ENCODE results near the gene ZNF41.

DNA sequence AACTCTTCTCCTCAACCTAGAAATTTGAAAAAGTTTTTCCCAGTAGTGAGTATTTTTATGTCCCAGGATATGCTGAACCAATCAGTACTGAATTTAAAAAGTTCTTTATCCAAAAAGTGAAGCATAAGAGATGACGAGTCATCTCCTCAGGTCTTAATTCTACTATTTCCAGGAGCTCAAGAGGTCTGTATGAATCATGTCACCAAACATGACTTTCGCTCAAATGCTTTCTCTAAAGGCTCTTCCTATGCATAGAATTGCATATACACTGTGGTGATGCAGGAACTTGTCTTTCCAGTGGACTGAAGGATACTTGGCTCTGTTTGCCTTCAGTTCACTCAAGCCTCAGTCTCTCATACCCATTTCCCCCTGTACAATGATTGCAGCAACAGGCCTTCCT is 36.1 kb downstream of the ZNF41 start:
- TF ChIP-seq, protein P1, sequence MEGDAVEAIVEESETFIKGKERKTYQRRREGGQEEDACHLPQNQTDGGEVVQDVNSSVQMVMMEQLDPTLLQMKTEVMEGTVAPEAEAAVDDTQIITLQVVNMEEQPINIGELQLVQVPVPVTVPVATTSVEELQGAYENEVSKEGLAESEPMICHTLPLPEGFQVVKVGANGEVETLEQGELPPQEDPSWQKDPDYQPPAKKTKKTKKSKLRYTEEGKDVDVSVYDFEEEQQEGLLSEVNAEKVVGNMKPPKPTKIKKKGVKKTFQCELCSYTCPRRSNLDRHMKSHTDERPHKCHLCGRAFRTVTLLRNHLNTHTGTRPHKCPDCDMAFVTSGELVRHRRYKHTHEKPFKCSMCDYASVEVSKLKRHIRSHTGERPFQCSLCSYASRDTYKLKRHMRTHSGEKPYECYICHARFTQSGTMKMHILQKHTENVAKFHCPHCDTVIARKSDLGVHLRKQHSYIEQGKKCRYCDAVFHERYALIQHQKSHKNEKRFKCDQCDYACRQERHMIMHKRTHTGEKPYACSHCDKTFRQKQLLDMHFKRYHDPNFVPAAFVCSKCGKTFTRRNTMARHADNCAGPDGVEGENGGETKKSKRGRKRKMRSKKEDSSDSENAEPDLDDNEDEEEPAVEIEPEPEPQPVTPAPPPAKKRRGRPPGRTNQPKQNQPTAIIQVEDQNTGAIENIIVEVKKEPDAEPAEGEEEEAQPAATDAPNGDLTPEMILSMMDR (IDR thresholded peaks at IDR 0.05; ENCODE audit: borderline replicate concordance, extremely low read depth, low read length, poor library complexity, severe bottlenecking): no peak
- TF ChIP-seq EZH2 (IDR thresholded peaks at IDR 0.05; ENCODE audit: borderline replicate concordance, low read depth, low read length, severe bottlenecking): no peak

All from DND-41 (cell line).